GM18498 (cell line): ENCODE data around the gene IDH3B.
A peak's percentile ranks its signal among the peaks of the same experiment; 100 is the strongest.
"Not testable (repeated sequence)": the region's sequence is repeated elsewhere in the genome, so short reads cannot be mapped to it uniquely, and the experiment has no call there.

Experiments
- ATAC-seq: cut with Tn5 transposase; IDR thresholded peaks from one replicate; pipeline ENCODE4 v1.9.1; 2021; ENCODE audit warnings: mild to moderate bottlenecking, moderate library complexity; ENCODE audit not compliant: unreplicated experiment

IDH3B gene

DNA sequence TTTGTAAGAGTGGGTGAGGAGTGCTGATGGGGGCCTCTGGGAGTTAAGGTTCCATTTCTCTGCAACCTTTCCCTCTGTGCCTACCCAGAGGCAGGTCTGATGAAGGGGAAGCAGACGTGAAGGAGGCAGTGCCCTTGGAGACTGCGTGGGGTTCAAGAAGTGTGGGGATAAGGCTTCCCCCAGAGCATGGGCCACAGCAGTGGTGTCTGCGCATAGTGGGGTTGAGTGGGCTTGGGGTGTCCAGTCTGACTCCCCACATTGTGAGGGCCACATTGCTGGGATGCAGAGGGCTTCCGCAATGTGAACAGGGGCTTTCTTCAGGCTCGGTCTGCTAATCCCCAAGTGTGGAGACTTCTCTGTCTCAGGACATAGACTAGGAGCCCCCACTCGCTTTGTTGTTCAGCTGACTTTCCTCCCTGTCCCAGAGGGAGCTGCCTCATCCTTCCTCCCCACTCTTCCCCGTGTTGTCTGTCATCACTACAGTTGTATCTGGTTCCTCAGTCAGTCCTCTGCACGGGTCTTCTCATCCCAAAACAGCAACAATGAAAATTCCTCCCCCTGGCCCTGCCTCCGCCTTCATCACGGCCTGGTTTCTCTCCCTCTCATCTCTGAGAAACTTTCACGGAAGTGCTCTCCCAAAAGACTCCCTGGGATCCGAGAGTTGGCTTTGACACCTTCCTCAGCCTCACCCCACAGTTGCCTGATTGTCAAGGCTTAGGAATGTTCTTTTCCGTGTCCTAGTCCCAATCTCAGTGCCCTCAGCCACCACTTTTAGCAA, 31.4 kb upstream of the IDH3B start:
- no peak for ATAC-seq

DNA sequence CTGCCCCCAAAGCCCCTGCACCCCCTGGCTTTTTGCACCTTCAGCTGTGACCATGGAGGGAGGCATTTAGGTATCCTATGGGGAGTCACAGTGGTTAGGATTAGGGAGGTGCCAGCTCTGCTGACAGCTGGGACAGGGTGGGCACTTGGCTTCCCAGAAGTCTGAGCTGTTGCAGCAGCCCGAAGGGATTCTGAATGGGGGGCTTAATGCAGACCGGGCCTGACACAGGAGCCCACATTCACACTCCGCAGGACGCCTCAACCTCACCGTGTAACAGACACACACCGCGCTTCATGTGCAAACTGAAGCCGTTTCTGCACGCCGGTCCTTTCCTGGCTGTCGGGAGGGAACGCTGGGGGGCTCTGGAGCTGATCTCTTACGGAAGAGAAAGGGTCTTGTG, 30.5 kb upstream of the IDH3B start:
- ATAC-seq: no peak

DNA sequence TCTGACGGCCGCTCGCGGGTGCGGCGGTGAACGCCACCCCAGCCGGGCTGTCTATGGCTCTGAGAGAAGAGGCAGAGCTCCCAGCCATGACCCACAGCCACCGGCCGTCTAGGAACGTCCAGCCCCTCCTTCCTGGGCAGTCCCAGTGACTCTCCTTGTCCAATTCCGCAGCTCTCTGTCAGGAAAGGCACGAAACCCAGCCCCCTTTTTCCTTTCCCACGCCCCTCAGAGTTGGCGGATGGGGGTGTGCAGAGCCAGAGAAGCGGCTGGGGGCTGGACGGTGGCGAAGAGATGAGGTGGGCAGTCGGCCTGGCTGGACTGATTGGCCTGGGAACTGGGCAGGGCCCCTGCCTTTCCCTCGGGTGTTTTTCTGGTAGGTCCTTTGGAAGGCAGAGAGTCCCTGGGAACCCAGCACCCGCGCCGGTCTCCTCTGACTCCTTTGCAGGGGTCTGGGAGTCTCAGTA, 30.0 kb upstream of the IDH3B start:
- ATAC-seq: no peak

DNA sequence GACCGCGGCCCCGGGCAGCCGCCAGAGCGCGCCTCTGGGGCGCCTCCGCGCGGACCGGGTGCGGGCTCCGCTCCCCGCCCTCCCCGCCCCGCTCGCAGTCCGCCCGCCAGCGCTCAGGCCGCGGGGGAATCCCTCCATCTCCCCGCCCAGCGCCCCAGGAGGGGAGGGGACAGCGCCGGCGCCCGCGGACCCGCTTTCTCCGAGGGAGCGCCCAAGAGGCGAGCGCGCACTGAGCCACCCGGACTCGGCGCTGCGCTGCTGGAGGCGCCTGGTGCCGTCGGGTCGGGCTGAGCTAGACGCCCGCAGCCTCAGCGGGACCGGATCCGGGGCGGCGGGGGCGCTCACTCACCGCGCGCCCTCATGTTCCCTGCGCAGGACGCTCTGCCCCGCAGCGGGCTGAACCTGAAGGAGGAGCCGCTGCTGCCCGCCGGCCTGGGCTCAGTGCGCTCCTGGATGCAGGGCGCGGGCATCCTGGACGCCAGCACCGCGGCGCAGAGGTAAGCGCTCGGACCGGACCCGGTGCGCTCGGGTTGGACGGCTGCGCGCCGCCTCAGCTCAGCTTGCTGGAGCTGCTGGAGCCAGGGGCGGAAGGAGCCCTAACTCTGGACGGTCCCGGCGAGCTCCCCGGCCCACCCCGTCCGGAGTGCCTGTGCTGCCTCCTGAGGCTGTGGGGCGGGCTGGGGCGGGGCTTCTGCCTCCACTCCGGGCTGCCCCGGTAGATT, 29.4 kb upstream of the IDH3B start:
- peak; percentile 38 for ATAC-seq

DNA sequence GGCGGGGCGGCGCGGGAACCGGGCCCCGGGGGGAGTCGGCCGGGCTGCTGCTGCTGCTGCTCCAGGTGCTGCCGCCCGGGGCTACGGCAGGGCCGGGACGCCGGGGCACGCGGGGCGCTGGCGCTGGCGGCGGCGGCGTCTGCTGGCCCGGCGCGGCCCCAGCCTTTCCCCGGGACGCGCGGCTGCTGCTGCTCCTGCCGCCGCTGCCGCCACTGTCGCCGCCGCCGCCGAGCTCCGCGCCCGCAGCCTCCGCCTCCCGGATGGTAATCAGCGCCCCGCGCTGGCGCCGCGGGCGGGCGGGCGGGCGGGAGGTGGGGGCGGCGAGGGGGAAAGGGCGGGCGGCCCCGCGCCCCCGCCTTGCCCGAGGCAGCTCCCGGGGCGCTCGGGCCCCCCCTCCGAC, 28.9 kb upstream of the IDH3B start:
- peak; percentile 27 for ATAC-seq

DNA sequence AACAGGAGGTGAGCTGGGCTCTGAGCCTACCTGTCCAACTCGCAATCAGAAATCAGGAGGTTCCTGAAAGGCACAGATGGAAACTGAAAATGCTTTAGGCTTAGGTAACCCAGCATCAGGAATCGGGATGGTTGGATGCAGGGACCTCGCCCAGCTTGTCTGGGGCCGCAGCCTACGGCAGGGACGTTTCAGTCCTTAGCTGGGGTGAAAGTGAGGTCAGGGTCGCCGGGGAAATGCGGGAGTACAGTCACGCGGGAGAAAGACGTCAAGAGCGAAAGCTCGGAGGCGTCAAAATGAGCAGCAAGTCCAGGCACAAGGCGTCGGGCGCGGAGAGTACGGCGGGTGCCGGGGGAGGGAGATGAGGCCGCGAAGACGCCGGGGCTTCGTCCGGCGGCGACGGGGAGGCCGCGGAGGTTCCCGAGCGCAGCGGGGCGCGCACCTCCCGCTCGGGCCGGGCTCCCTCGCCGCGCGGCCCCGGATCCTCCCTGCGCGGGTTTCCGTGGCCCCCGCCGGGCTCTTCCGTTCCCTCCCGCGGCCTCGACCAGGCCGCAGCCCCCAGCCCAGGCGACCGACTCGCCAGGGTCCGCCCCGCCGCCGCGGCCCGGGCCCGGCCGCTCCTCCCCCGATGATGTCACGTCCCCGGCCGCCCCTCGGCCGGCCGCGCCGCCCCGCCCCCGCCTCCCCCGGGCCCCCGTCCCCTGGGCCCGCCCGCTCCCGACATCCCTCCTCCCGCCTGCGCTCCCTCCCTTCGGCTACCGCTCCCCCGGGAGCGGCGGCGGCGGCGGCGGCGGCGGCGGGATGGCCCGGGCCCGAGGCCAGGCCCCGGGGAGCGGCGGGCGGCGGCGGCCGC, 28.2 kb upstream of the IDH3B start, which contains the start of gene EBF4:
TSS of gene EBF4 (plus strand) at position 745 of the 850 bp plus-strand sequence. CDS start 866 bp downstream, outside the sequence.
- ATAC-seq: peak; percentile 44

DNA sequence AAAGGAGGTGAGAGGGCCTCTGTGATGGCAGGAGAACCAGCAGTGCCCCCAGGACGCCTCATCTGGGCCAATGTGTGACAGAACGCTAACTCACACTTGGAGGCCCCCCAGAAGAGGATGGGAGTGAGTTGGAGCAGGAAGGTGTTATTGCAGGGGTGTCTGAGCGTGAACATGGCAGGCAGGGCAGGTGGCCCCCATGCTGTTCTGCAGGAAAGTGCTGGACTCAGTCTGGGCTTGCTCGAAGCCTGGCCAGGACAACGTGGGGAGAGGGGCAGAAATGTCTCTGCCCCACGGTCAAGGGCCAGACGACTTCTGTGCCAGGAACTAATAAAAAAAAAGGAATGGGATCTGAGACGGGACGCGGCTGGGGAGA, 27.6 kb upstream of the IDH3B start:
- ATAC-seq: no peak

DNA sequence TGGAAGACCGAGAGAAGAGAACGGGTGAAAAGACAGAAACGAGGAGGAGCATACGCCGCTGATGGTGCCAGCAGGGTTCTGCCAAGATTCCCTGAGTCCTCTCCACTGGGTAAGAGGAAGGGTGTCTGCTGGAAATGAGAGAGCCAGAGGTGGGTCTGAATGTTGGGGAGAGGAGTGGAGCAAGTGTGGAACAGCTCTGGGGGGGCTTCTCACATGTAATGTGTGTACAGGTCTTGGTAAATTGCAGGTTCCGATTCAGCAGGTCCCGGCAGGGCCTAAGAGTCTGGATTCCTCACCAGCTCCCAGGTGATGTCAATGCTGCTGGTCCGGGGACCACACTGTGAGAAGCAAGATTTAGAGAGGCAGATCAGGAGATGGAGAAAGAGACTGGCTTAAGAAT, 27.1 kb upstream of the IDH3B start:
- ATAC-seq: no peak

DNA sequence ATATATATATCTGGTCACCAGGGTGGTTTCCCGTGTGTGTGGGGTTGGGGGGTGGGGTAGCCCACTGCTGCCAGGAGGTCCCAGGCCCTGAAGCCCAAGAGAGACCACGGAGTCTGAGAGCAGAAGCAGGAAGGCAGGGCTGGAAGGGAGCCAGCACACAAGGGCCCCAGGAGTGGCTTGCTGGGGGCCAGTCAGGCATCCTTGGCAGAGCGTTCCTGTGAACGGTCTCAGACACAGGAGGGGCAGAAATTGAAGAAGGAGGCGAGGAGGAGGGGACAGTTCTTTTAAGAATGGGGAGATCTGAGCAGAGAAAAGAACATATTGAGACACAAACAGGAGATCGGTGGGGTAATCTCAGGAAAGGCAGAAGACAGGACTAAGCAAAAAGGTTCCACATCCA, 26.7 kb upstream of the IDH3B start:
- no peak for ATAC-seq

DNA sequence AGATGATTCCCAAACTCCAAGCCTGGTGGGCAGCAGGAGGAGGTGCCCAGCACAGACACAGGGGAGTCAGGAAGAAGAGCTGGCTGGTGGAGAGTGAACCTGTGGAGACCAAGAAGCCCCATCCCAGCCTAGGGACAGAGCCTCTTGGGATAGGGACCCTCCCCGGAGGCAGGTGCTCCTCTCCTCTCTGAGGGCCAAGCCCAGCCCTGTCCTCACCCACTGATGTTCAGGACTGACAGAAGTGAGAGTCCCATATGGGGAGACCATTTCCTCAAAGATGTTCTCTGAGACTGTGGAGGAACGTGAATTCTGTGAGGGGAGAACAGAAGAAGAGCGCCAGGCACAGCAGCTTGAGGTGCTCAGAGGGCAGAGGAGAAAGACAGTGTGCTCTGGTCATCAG, 26.2 kb upstream of the IDH3B start:
- no peak for ATAC-seq

DNA sequence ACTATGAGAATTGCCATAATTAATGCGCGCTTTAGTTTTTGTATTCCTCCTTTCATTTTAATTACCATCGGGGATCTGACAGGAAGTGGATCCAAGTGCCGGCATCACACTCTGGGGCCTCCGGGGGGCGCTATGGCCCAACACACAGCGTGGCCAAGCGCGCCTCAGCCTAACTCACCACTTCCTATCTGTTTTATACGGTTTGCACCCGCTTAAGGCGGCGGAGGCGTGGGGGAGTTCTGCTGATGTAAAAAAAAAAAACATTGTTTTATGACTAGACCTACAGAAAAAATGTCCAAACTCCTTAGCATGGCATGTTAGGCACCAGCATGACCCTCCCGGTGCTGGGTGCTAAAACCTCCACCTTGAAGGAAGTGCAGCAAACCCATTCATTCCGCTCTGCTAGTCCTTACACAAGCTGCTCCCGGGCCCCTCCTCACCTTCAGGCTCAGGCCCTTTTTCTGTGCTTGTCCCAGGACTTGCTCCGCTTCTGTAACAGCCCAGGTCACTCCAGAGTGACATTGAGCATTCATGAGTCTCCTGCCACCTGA, 24.1 kb upstream of the IDH3B start:
- no peak for ATAC-seq

DNA sequence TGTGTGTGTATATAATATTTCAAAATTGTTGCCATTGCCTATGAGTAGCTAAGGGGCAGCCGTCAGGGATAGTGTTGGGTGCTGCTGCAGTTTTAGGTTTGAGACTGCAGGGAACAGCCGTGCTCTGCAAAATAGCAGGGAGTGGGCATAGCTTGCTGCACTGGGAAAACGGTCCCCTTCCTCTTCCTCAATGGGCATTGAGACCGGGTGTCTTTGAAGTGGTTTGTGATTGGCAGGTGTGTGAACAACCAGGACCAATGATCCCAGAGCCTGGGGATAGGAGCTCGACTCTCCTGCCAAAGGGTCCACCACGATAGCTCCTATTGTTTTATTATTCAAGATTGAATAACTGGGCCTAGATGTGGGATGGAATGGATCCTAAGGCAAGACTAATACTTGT, 23.5 kb upstream of the IDH3B start:
- no peak for ATAC-seq

DNA sequence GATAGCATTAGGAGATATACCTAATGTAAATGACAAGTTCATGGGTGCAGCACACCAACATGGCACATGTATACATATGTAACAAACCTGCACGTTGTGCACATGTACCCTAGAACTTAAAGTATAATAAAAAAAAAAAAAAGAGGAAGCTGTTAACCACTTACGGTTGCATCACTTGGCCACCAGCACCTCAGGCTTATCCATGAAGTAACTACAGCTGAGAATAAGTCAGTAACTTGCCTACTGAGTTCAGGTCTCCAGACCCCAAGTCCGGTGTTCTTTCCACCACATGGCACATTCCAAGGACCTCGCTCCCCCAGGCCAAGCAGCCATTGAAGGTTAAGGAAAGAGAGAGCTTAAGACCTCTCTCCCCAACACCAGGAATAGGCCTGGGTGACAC, 20.8 kb upstream of the IDH3B start:
- not testable (repeated sequence) for ATAC-seq

DNA sequence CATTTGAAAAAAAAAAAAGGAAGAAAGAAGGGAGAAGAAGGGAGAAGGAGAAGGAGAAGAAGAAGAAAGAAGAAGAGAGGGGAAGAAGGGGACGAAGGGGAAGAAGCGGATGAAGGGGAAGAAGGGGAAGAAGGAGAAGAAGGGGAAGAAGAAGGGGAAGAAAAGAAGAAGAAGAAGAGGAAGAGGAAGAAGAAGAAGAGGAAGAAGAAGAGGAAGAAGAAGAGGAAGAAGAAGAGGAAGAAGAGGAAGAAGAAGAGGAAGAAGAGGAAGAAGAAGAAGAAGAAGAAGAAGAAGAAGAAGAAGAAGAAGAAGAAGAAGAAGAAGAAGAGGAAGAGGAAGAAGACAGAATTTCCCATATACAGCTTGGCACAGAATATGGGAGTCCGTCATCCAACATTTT, 18.0 kb upstream of the IDH3B start:
- ATAC-seq: not testable (repeated sequence)

DNA sequence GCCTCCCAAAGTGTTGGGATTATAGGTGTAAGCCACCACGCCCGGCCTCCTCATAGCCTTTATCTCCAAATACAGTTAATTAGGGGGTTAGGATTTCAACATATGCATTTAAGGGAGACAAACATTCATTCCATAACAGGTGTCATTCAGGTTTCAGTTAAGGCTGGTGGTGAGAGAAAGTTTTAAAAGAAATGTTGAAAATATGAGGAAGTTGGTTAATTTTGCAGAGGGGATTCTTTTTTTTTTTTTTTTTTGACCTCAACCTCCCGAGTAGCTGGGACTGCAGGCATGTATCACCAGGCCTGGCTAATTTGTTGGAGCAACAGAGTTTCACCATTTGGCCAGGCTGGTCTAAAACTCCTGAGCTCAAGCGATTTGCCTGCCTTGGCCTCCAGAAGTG, 16.0 kb upstream of the IDH3B start:
- ATAC-seq: no peak

DNA sequence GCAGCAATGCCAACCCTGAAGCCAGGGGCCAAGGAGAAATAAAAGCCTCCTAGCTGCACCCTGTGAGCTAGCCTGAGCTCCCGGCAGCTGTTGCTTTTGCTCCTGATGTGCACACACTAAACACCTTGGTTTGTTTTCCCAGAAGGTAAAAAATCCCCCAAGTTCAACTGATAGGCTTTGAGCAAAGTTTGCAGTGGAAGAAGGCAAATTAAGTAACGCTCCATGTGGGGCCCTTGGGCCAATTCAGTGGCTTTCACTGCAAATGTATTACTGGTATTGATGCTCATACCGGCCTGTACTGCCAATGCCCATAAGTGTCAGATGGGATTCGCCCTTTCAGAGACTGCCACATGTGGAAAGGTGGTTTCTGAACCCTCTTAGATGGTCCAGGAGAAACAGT, 9.4 kb upstream of the IDH3B start:
- no peak for ATAC-seq

DNA sequence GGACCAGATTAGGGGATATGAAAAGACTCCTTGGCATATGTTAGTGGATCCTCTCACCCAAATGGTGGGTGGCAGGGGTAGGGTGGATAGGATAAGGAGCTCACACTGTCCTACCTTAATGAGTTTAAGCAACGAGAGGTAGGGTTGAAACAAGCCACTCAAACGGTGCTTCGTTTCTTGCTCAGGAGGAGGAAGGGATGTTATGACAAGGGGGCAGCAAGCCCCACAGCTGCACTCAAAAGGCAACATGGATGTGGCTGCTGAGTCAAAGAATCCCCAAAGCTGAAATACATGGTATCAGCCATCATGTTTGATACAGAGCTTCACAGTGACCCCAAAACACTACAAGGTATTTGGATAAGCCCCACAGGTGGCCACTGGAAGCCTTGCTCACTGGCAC, 8.4 kb upstream of the IDH3B start:
- ATAC-seq: no peak

DNA sequence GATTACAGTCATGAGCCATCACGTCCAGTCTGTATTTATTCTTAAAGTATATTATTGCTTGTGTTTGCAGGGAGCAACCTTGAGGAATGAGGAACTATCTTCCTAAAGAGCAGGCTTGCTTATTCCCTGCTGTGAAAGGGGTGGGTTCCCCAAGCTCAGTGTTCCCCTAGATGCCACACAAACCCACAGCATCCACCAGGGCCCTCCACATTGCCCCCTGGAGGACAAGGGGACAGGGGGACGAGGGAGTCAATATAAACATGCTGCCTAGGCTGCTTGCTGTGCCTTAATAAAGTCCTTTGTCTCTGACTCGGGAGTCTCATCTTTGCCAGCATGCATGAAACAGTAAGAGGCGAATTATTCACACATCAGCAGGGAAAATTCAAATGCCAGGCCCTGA, 8.0 kb upstream of the IDH3B start:
- ATAC-seq: no peak

DNA sequence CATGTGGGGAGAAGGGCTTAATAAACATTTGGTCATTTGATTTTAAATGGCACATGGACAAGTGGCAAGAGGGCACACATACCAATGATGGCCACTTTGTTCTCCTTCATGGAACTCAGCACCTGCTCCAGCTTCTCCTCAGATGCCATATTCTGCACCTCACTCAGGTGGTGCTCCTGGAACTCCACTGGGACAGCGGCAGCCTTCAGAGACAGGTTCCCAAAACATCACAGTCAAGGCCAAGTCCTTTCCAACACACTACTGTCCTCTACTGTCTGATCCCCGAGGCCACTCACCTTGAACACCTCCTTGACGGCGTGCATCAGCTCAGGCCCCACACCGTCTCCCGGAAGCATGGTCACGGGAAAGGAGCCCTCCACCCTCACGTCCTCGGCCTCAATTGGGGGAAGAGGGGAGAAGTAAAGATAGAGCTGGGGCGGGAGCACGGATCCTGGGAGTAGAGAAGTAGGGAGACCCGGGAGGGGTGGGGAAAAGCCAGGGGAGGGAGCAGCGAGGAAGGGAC, 591 bp downstream of the IDH3B start:
- no peak for ATAC-seq

DNA sequence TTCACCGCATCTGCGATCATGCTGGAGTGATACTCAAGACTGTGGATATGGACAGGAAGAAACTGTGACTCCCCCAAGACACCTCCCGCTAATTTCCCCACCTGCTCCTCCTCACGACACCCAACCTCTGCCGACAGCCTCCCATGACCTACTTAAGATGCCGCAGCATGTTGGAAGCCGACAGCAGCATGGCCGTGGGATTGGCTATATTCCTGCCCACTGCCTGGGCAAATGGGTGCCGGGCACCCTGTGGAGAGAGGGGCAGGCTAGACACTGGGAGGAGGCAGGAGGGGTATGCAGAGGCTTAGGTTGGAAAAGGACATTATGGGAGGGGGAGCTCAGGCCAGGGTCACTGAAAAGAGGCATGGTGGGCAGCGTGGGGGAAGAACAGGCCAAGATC, 4.5 kb downstream of the IDH3B start:
- no peak for ATAC-seq
